H4 (cell line): ENCODE data around the gene LSM14A. TPM values are rescaled to one million over a fixed set of nuclear protein-coding genes. Genes with fewer than 3 reads are reported as not detected.
"Not testable (repeated sequence)": the region's sequence is repeated elsewhere in the genome, so short reads cannot be mapped to it uniquely, and the experiment has no call there.

ENCODE experiments used
- DNase-seq: peaks from one replicate; pipeline ENCODE4 v3.0.0-alpha.2; 2015; ENCODE audit warnings: low spot score
- total RNA-seq: library from RNA; depleted of rRNA; stranded (reverse); fragments of >200 nt; shearing (Covaris generic); gene quantifications from 2 replicates; pipeline ENCODE4 v1.2.3, GENCODE V29; 2014

The LSM14A gene
- total RNA-seq, 1 experiment from 2014 or later, result 61.2 TPM

DNA sequence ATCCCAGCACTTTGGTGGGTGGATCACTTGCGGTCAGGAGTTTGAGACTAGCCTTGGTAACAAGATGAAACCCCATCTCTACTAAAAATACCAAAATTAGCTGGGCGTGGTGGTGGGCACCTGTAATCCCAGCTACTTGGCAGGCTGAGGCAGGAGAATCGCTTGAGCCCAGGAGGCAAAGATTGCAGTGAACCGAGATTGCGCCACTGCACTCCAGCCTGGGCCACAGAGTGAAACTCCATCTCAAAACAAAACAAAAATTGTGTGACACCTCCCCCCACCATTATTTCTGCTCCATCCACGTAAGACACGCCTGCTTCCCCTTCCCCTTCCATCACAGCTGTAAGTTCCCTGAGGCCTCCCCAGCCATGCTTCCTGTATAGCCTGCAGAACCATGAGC lies 13.3 kb upstream of the LSM14A start:
- DNase-seq, result not testable (repeated sequence)

DNA sequence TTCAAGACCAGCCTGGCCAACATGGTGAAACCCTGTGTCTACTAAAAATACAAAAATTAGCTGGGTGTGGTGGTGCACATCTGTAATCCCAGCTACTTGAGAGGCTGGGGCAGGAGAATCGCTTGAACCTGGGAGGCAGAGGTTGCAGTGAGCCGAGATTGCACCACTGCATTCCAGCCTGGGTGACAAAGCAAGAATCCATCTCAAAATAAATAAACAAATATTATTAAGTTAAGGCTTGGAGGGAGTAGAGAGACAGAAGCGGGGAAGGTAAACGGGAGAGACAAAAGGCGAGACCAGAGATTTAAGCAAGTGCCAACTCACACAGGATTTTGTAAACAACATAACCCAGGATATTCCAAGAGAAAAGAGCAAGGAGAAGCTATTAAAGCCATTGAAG lies 12.8 kb upstream of the LSM14A start:
- DNase-seq, result peak; percentile 42

- not testable (repeated sequence) for DNase-seq
Observed at GRCh38 chr19:34161902-34162301, 10.4 kb upstream of the LSM14A start.

- no peak for DNase-seq
Observed at GRCh38 chr19:34165295-34165738, 7.0 kb upstream of the LSM14A start.

DNA sequence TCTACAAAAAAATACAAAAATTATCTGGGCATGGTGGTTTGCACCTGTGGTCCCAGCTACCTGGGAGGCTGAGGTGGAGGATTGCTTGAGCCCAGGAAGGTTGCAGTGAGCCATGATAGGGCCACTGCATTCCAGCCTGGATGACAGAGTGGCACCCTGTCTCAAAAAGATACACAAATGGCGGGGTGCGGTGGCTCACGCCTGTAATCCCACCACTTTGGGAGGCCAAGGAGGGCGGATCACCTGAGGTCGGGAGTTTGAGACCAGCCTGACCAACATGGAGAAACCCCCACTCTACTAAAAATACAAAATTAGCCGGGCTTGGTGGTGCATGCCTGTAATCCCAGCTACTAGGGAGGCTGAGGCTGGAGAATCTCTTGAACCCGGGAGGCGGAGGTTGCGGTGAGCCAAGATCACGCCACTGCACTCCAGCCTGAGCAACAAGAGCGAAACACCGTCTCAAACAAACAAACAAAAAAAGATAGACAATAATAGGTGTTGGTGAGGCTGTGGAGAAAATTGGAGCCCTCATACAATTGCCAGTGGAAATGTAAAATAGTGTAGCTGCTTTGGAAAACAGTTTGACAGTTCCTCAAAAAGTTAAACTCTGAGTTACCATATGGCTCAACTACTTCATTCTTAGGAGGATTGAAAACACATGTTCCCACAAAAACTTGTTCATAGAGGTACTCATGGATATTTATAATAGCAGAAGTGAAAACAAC lies 2.7 kb upstream of the LSM14A start:
- not testable (repeated sequence) for DNase-seq

- DNase-seq, result no peak
Observed at GRCh38 chr19:34171539-34171876, 796 bp upstream of the LSM14A start.

- no peak for DNase-seq
Observed at GRCh38 chr19:34172661-34173192, 423 bp downstream of the LSM14A start.

- DNase-seq, result peak; percentile 38
Observed at GRCh38 chr19:34173193-34173956, 1.1 kb downstream of the LSM14A start.

DNA sequence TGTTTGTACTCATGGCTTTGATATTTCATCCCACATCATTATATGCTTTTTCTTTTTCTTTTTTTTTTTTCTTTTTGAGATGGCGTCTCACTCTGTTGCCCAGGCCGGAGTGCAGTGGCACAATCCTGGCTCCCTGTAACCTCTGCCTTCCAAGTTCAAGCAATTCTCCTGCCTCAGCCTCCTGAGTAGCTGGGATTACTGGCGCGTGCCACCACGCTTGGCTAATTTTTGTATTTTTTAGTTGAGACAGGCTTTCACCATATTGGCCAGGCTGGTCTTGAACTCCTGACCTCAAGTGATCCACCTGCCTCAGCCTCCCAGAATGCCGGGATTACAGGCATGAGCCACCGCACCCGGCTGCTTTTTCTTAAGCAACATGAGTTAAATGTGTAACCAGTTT lies 2.9 kb downstream of the LSM14A start:
- not testable (repeated sequence) for DNase-seq

DNA sequence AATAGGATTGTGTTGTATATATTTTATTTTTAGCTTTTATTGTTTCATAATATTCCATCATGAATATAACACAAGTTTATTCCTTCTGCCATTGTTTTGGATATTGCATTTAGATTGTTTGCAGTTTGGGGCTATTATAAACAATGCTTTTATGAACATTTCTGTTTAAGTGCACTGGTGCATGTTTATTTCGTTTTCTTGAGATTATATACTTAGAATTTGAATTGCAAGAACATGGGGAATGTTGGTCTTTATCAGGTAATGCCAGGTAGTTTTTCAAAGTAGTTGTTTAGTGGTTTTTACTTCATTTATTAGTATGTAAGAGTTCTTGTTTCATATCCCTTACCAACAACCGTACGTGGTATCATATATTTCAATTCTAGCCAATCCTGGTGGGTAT lies 4.3 kb downstream of the LSM14A start:
- no peak for DNase-seq

DNA sequence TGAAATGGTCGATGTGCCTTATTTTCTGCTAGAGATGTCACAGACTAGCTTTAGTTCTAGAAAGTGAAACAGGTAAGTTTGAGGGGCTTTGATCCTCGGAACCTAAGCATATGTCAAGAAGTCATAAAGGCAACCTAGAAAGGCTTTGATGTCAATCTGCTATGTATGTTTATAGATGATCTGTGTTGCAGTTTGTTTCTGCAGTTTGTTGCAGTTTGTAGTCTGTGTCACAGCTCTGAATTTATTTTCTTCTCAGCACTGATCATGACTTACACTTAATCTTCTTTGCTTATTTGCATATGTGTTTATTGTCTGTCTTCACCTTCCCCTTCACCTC lies 5.9 kb downstream of the LSM14A start:
- no peak for DNase-seq

DNA sequence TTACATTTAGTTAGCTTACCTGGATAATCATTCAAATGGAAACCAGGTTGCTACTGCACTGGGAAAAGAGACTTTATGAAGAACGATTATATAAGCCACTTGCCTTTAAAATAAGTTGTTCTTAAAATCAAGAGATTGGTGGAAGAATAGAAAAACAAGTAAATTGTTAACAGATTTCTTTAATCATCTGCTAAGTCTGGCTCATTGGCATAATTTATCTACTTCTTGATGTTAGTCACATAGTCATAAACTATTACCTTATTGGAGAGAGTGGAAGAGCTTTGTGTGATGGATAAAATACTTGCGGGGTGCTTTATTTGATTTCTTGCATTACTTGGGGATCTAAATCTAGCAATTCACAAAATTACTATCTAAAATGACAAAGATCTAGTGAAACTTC lies 6.8 kb downstream of the LSM14A start:
- DNase-seq, result no peak

DNA sequence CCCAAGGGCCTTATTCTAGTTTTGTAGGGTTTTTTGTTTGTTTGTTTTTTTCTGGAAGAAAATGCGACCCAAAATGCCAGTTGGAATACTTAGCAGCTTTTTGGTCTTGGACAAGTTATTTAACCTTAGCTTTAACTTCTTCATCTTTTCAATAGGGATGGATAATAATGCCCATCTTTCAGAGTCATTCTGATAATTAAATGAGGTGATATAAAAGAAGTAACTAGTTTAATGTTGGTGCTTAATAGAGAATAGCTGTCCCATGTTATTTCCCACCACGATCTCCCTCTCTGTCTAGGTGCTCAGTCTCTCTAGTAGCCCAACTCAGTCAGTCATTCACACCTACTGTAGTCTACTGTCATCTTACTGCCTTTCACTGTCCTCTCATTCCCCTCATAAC lies 8.0 kb downstream of the LSM14A start:
- DNase-seq, result no peak

DNA sequence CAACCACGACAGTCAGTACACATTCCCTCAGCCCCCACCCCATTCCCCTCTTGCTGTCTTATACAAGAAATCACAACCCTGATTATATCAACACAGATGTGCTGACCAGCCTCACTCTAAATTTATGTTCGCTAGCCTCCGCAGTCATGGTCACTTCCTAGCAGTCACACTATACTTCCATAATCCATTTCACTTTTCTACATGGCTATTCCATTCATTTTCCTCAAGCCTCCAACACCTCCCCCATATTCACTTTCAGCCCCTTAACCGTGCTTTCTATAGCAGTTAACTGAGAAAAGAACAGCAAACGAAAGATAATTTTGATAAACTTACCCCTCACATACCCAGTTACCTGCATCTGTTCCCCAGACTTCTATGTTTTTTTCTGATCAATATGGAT lies 8.4 kb downstream of the LSM14A start:
- DNase-seq, result no peak

DNA sequence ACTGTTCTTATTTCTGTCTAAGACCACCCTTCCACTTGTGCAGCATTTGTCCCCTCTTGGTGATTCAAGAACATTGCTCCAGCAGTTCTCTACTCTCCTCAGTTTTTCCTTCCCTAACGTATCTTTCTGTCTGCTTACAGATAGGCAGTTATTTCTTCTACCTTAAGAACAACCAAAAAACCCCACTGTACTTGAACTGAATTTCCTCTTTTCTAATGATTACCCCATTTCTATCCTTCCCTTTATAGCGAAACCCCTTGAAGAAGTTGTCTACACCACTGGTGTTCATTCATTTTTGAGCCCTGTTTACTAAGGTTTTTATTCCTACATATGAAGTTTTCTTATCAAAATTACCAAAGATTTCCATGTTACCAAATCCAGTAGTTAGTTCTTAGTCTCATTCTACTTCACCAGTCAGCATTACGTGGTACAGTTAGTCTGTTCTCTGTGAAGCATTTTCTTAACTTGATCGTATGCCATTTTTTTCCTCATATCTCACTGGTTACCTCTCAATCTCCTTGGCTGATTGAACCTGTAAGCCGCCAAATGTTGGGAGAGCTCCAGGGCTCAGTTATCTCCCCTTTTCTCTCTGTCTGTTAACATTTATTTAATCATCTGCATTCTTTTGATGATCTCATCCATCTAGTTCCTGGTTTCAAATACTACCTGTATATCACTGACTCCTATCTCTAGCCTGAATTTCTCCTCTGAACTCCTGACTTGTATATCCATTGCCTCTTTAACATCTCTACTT lies 9.0 kb downstream of the LSM14A start:
- DNase-seq, result no peak

GRCh38 chr19:34182125-34182524 lies 9.8 kb downstream of the LSM14A start:
- DNase-seq, result no peak

- DNase-seq, result no peak
Observed at GRCh38 chr19:34184880-34185491, 12.7 kb downstream of the LSM14A start.

GRCh38 chr19:34186205-34186604 lies 13.9 kb downstream of the LSM14A start:
- no peak for DNase-seq

DNA sequence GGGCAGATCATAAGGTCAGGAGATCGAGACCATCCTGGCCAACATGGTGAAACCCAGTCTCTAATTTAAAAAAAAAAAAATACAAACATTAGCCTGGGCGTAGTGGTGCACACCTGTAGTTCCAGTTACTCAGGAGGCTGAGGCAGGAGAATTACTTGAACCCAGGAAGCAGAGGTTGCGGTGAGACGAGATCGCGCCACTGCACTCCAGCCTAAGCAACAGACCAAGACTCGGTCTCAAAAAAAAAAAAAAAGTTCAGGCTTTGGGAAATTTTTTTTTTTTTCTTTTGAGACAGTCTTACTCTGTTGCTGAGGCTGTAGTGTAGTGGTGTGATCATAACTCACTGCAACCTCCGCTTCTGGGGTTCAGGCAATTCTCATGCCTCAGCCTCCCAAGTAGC lies 14.7 kb downstream of the LSM14A start:
- no peak for DNase-seq

- DNase-seq, result no peak
Observed at GRCh38 chr19:34188408-34188807, 16.1 kb downstream of the LSM14A start.

DNA sequence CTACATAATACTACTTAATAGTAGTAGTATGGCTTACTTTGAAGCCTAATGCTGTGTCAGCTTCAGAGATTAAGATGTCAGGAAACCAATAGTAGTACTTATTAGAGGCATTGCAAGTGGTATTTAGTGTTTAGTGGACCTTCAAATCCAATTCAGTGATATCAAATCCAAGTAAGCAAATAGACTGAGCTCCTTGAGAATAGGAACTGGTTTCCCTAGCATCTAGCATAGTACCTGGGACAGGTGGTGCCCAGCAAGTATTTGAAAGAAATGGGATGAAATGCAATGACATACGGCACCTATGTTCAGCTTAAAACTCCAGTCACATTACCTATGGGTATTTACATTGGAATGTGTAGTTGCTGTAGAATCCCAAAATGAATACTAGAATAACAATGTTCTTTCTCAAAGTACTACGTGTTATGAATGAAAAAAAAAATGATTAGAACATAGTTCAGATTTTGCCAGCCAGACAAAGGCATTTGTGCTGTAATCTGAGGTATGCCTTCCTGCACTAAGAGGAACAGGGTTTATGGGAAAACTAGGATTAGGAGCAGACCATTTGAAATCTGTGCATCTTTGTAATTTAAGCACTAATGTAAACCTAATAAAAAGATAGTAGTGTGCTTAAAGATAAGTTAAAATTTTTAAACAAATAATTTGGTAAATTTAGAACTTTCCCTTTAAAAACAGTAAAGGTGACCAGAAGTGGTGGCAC lies 17.1 kb downstream of the LSM14A start:
- DNase-seq, result no peak
